Endothelial cell (in vitro differentiated cells): ENCODE data around the gene FSD1. TPM values are rescaled to one million over a fixed set of nuclear protein-coding genes. Genes with fewer than 3 reads are reported as not detected.

Source experiments
- DNase-seq: peaks from one replicate; pipeline ENCODE4 v3.0.0; 2021; ENCODE audit warnings: low spot score
- H3K27ac Mint-ChIP-seq: one replicate; pipeline ENCODE4 v1.8.0; 2021; ENCODE audit warnings: mixed read lengths, inconsistent platforms; ENCODE audit not compliant: unreplicated experiment
- H3K27me3 Mint-ChIP-seq: one replicate; pipeline ENCODE4 v1.8.0; 2021; ENCODE audit warnings: mild to moderate bottlenecking, moderate library complexity, mixed read lengths, inconsistent platforms; ENCODE audit not compliant: unreplicated experiment
- H3K36me3 Mint-ChIP-seq: one replicate; pipeline ENCODE4 v1.8.0; 2021; ENCODE audit warnings: mild to moderate bottlenecking, low read depth, mixed read lengths, inconsistent platforms; ENCODE audit not compliant: unreplicated experiment
- H3K4me1 Mint-ChIP-seq: one replicate; pipeline ENCODE4 v1.8.0; 2021; ENCODE audit warnings: mild to moderate bottlenecking, mixed read lengths, inconsistent platforms; ENCODE audit not compliant: unreplicated experiment
- H3K4me3 Mint-ChIP-seq: one replicate; pipeline ENCODE4 v1.8.0; 2021; ENCODE audit warnings: mild to moderate bottlenecking, mixed read lengths, inconsistent platforms; ENCODE audit not compliant: unreplicated experiment
- H3K9me3 Mint-ChIP-seq: one replicate; pipeline ENCODE4 v1.8.0; 2021; ENCODE audit warnings: mixed read lengths, inconsistent platforms; ENCODE audit not compliant: unreplicated experiment
- total RNA-seq: library from RNA; stranded (reverse); fragmentation: NEBNext Ultra II Directional; extraction: Animal tissue kit (Norgen Biotek cat#: 25700); gene quantifications from one replicate; pipeline ENCODE4 v1.2.1, GENCODE V29; 2021; ENCODE audit not compliant: unreplicated experiment
- TF ChIP-seq, protein P1 (sequence below): fragments of 200-600 bp; sonication (generic); IDR thresholded peaks from one replicate; pipeline ENCODE4 v1.5.0; 2021; ENCODE audit warnings: antibody characterized with exemption; ENCODE audit not compliant: unreplicated experiment

Gene FSD1
- total RNA-seq, 1 donor from 2014 or later = 19.0 TPM

DNA sequence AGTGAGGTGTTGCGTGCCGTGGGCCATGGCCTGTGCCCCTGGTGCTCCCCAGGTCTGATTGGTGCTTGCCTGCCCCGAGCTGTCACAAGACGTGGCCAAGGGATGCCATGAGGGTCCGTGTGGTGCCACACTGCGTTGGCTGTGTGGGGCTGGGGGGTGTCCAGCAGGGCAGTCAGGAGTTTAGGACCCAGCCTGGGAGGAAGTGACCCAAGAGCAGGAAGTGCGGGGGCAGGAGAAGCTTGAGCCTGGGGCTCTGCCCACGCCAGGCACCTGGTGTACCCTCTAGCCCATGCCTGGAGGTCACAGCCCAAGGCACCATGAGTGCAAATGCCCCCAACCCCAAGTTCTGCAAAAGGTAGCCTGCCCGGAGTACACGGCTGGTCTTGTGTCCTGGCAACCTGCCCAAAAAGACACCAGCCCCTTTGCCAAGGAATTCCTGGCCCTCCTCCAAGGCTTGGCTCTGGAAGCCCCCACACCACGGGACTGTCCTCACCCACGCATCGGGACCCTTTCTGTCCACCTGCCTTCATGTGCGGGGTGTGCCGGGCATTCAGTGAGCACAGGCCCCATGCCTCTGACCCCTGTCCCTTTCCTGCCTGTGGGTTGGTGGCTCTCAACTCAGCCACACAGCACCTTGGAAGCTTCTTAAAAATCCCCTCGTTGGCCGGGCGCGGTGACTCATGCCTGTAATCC, 63.9 kb downstream of the FSD1 start:
- no peak for DNase-seq
- no peak overlapping the region for H3K4me3 Mint-ChIP-seq

DNA sequence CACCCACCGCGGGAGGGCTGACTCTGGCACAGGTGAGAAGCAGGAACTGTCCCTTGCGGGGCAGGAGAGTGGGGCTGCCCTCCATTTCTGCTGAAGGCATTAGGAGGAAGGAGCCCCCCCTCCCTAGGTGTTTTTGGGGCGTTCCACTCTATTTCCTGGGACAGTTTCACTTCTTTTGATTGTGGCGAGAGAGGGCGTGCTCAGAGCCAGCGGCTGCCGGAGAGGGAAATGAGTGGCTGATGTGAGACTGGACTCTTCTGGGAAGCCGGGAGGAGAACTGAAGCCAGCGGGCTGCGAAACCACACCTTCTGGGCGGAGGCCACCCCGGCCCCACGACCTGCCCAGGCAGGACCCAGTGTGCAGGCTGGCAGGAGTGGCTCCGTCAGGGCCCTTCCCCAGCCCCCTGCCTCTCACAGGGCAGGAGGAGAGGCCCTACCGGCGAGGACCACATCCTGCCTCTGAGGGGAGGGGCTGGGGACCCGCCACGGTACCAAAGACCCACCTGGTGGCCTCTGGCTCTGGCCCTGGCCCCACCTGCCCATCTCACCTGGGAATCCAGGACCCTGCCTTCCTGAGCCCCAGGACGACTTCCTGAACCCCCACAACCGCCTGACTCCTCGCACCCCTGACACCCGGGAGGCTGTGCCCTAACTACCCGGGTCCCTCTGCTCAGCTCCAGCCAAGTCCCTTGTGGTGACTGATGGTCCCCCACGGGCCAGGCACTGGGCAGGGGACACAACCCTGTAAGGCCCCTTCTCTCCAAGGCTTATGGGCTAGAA, 64.9 kb downstream of the FSD1 start:
- TF ChIP-seq, protein P1, sequence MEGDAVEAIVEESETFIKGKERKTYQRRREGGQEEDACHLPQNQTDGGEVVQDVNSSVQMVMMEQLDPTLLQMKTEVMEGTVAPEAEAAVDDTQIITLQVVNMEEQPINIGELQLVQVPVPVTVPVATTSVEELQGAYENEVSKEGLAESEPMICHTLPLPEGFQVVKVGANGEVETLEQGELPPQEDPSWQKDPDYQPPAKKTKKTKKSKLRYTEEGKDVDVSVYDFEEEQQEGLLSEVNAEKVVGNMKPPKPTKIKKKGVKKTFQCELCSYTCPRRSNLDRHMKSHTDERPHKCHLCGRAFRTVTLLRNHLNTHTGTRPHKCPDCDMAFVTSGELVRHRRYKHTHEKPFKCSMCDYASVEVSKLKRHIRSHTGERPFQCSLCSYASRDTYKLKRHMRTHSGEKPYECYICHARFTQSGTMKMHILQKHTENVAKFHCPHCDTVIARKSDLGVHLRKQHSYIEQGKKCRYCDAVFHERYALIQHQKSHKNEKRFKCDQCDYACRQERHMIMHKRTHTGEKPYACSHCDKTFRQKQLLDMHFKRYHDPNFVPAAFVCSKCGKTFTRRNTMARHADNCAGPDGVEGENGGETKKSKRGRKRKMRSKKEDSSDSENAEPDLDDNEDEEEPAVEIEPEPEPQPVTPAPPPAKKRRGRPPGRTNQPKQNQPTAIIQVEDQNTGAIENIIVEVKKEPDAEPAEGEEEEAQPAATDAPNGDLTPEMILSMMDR = no peak
- Mint-ChIP-seq H3K4me3 (no peak overlapping the region), H3K9me3 (no peaks in the 10 kb centered on the region), H3K4me1 (peaks cover 25% of the 10 kb centered on the region), H3K36me3 (peaks cover 8% of the 10 kb centered on the region), H3K27me3 (peaks cover 13% of the 10 kb centered on the region), H3K27ac (peak overlapping the region; percentile 24)
- DNase-seq = no peak

More for the DNA sequence above, 63.9 kb downstream of the FSD1 start:
- H3K9me3 Mint-ChIP-seq = no peaks in the 10 kb centered on the region
- H3K4me1 Mint-ChIP-seq = peaks cover 21% of the 10 kb centered on the region
- H3K36me3 Mint-ChIP-seq = peaks cover 5% of the 10 kb centered on the region
- H3K27me3 Mint-ChIP-seq = peaks cover 16% of the 10 kb centered on the region
- TF ChIP-seq, protein P1 = no peak
- peak overlapping the region; percentile 77 for H3K27ac Mint-ChIP-seq

DNA sequence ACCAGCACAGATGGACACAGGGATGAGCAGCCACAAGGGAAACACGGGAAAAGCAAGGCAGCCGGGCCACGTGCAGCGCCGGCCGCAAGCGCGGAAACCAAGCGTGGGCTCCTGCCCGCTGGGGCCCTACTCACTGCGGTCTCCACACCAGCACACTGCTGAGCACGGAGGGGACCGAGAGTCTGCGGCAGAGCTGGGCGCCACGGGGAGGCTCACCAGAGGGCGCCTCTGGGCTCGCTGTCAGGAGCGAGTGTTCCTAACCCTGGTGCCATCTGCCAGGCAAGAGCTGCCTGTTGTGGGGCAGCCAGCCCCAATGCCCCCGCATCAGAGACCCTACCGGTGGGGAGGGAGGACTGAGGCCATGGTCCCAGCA, 65.5 kb downstream of the FSD1 start:
- Mint-ChIP-seq H3K4me1 (peaks cover 25% of the 10 kb centered on the region), H3K36me3 (peaks cover 8% of the 10 kb centered on the region), H3K27ac (no peak overlapping the region), H3K4me3 (no peak overlapping the region), H3K27me3 (peaks cover 13% of the 10 kb centered on the region), H3K9me3 (no peaks in the 10 kb centered on the region)
- TF ChIP-seq, protein P1 = no peak
- DNase-seq = peak; percentile 56

DNA sequence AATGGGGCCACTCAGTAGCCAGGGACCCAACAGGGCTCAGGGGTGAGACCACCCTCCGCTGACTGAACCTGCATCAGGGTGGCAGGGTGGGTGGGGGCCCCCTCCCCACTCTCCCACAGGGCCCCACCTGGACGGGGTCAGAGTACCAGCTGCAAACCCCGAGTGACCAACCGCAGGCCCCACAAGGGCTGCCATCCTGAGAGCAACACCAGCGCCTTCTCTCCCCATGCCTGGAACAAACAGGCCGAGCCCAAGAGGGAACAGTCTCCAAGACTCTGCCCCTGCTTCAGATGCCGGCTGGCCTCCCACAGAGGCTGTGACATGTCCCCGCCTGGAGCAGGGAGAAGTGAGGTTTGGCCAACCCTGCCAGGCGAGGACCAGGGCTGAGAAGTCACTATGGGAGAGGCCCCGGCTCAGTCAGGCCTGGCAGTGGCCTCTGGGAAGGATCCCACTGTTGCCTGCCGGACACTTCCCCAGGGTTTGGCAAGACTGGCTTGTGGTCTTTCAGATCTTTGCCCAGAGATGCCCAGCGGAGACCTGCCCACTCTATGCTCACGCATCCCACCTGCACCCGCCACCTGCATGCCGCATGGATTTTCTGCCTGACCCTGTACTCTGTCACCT, 66.1 kb downstream of the FSD1 start:
- Mint-ChIP-seq H3K4me1 (peaks cover 25% of the 10 kb centered on the region), H3K27ac (no peak overlapping the region), H3K4me3 (peak overlapping the region; percentile 37), H3K36me3 (peaks cover 8% of the 10 kb centered on the region), H3K9me3 (no peaks in the 10 kb centered on the region), H3K27me3 (peaks cover 13% of the 10 kb centered on the region)
- TF ChIP-seq, protein P1 = no peak
- DNase-seq = no peak
